D341Med (cell line): ENCODE results near the gene EXOC4.
"Not testable (repeated sequence)": the region's sequence is repeated elsewhere in the genome, so short reads cannot be mapped to it uniquely, and the experiment has no call there.

Experiments used
- DNase-seq: peaks from one replicate; pipeline ENCODE4 v3.0.0; 2012; ENCODE audit warnings: low spot score

Gene EXOC4

DNA sequence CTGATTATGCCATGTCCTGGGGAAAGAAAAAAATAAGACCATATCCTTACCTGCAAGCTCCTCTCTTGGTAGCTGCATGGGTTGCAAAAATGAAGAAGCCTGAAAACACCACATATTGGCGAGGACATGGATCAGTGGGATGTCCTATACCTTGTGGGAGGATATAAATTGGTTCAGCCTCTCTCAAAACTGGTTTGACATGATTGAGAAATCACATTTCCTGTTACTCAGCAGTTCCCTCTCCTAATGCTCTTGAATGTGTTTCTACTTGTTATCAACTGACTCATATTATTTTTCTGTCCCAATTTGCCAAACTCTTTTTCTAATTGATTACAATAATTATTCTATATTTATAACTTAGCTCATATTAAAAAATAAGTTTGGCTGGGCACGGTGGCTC is 380.2 kb downstream of the EXOC4 start:
- DNase-seq, result no peak

- DNase-seq, result no peak
Observed at GRCh38 chr7:133635541-133635940, 382.7 kb downstream of the EXOC4 start.

DNA sequence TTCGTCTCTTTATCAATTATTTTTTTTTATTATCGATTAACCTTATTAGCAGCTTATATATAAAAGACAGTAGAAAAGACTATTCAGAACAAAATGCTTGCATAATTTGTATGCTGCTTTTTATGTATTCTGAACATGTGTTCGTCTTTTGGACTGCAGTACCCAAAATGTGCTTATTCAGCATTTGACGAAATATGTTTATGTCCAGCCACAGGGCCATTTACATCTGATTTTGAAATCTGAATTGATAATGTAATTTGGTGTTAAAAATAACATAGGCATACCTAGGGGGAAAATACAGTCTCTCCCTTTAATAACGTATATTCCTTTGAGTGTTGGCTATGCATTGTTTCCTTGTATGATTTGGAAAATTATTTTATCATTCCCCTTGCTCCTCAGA is 386.0 kb downstream of the EXOC4 start:
- DNase-seq, result no peak

GRCh38 chr7:133641436-133641835 is 388.6 kb downstream of the EXOC4 start:
- no peak for DNase-seq

DNA sequence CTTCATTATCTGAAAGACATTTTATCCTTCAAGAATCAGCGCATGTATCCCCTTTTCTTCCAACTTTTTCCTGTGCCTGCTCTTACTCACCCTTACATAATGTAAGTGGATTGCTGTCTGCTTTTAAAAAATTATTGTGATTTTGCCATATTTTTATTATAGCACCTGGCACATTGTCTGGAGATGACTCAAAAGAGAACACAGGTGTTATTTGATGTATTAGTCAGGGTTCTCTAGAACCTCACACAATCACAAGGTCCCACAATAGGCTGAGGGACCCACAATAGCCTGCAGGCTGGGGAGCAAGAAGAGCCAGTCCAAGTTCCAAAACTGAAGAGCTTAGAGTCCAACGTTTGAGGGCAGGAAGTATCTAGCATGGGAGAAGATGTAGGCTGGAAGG is 390.0 kb downstream of the EXOC4 start:
- DNase-seq, result no peak

DNA sequence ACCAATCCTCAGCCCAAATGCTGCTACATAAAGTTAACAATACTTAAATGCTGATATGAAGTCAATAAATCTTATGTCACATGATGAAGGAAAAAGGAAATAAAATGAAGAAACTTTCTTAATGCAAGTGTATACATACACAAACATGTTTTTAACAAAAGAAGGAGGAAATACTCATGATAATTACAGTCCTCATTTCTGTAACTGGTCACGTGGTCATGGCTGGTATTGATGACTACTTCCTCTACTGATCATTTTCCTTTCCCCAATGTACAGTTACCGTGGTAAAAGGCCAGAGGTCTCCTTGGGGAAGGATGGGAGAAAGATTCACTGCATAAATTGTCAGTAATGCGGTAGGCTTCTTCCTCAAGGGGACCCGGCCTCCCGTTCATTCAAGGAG is 390.8 kb downstream of the EXOC4 start:
- DNase-seq, result not testable (repeated sequence)

GRCh38 chr7:133645884-133646391 is 393.1 kb downstream of the EXOC4 start:
- DNase-seq, result no peak

GRCh38 chr7:133646472-133647315 is 393.8 kb downstream of the EXOC4 start:
- DNase-seq, result no peak

GRCh38 chr7:133649593-133649992 is 396.7 kb downstream of the EXOC4 start:
- DNase-seq, result no peak

DNA sequence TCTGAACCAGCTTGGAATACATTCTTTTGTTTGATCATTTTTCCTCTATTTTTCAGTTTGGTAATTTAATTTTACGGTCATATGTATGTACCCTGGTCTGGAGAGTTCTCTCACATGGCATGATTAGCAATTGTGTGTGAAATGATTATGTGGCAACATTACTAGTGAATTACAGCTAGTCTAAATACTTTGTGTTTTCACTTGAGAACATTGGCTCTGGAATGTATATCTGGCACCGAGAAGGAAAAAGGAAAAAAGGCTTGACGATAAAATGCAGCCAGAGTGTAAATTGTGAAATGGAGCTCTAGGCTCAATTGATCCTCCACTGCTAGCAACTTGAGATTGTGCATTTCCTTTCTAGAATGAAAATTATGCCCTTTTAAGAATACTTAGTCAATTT is 397.2 kb downstream of the EXOC4 start:
- DNase-seq, result no peak

- no peak for DNase-seq
Observed at GRCh38 chr7:133650487-133651300, 397.8 kb downstream of the EXOC4 start.

DNA sequence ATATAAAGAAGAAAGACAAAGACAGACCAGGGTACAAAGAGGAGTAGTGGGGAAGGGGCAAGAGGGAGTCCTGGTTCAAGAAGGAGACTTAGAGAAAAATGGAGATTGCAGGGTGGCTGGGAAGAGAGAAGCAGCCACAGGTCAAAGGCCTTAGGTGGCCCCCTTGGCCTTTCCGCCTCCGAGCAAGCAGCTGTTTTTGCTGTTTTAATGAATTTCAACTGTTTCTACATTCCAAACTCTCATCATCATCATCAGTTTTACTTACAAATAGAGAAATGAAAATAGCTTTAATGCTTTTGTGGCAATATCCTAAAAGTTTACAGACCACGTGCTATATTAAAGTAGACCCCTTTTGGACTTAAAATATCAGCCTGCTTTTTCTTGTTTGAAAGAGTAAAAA is 399.7 kb downstream of the EXOC4 start:
- no peak for DNase-seq

DNA sequence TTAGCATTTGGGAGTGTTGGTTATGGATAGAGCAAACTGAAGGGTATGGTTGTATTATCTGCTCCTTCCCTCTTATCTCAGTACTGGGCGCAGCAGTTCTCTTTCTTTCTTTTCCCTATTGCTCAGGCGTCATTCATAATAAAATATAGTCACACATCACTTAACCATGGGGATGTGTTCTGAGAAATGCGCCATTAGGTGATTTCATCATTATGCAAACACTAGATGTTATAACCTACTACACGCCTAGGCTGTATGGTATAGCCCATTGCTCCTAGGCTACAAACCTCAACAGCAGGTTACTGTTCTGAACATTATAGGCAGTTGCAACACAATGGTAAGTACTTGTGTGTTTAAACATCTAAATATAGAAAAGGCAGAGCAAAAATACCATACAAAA is 401.7 kb downstream of the EXOC4 start:
- DNase-seq, result no peak

DNA sequence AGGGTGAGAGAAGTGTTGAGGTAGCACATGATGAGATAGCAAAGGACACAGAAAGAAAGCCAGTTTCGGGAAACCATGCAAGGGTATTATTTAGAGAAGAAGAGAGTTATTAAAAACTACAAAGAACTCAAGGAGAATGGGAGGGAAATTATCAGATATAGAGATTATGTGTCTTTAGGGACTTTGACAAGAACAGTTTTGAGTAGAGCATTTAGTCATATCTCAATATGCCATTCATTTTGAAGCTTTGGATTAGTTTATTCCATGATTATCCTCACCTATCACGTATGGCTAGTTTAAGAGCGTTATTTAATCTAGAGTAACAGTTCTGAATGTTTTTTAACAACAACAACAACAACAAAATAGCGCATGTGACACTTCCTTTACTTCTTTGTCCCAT is 409.4 kb downstream of the EXOC4 start:
- no peak for DNase-seq

DNA sequence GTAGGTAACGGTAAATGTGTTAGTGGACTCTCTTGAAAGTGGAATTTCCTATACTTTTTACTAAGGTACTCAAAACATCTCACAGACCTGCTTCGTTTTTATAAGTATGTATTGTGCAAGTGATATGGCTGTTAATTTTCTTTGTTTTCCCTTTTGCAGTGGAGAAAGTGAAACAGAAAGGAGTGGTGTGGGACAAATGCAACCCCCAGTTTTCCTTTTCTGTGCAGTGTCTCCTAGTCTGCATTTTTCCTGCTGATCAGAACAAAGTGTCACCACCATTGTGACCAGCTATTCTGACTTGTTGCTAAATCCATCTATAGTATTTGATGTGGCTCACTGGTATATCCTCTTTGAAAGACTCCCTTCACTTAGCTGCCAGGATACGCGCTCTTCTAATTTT is 410.0 kb downstream of the EXOC4 start:
- DNase-seq, result no peak

DNA sequence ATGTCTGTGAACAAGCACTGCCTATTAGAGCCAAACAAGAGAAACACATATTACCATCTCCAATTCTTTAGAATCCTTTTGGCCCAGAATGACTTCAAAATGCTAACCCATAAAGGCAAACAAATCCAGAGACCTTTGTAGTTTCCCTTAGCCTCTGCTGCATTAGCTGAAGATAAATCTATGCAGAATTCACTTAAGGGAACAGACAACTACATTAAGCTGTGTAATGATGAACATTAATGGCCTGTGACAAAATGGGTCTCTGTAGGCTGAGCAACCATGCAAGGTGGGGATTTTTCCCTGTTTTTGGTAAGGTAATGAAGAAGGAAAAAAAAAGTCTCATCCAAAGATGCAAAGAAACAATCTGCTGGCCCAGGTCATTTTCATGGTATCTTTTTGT is 411.6 kb downstream of the EXOC4 start:
- DNase-seq, result no peak

DNA sequence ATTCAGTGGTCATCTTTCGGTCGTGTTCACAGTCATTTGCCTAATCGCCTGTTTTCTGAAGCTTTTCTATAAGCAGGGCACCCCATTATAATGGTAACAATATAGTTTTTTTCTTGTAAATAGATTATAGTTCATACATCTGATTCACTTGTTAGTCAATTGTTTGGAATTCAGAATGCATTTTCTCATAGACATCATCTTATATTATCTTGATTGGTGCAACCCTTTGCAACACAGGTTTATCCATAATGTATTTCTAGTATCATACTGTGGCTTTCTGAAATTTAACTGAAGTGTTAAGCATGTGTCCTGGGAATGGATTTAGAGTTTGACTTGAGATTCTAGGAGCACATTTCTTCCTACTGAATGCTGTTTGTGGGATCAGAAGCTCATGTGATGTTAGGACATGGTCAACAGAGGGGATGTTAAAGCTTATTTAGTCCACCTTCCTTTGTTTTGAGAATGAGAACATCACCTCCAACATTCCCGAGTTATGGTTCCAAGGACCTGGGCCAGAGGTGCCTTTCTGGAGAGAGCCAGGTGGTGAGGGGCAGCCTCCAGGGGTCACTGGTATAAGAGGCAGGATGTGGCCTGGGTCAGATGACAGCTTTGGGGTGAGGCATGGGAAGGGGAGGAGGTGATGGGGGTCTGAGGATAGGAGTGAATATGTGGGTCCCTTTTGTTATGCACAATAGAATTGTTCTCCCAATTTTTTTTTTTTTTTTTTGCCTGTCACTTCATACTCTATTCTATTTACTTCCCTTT is 415.6 kb downstream of the EXOC4 start:
- no peak for DNase-seq

DNA sequence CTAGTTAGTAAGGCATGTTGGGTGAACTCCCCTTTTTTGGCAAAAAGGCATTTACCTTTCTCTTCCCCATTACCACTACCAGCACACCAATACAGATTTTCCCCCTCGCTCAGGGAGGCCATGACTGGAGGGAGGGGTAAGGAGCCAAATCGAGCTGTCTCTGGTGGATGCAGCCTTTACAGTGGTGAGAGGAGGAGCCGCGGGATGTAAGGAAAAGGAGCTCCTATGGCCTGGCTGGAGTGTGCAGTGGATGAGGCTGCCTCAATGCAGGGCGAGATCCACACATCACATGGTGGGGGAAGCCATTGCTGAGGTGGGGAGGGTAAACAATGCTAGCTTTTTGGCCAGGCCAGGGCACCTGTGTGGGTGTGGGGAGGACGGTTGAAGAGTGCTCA is 416.2 kb downstream of the EXOC4 start:
- DNase-seq, result no peak

GRCh38 chr7:133670250-133670649 is 417.4 kb downstream of the EXOC4 start:
- no peak for DNase-seq

GRCh38 chr7:133672866-133673265 is 420.0 kb downstream of the EXOC4 start:
- DNase-seq, result no peak

DNA sequence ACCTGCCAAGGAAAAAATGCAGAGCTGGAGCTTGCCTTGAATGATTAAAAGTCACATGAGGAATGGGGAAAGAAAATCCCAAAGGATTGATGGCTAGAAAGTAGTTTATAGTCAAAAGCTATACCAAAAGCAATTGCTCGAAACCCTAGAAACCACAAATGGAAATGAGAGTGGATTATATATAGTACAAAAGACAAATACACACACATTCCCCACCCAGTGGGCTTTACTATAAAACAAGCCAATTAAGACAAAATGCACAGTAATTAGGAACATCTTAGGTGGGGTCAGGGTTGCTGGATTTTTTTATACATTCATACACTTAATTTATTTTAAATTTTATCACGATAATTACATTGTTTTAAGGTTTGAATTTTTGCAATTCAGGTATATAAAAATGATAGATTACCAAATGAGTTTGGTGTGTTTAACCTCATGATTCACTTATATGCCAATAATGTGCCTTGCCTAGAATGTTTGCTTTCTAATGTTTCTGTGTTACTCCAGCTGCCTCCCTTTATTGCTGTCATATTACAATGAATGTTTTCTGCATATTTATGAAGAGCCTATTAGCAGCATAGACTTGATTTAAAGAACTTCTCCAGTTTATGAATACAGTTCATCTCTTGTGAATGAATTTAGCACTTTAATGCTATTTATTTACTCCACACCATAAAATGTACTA is 421.3 kb downstream of the EXOC4 start:
- no peak for DNase-seq
